Neural cell (in vitro differentiated cells): ENCODE results near the gene FMN2. TPM values are rescaled to one million over a fixed set of nuclear protein-coding genes. Genes with fewer than 3 reads are reported as not detected.

Experiments
- H2AFZ ChIP-seq: fragments of 200-600, 300-800 bp; sonication (generic), shearing (Covaris generic); 2 replicates; pipeline ENCODE4 v1.6.0; 2014; ENCODE audit warnings: low read depth, mild to moderate bottlenecking, antibody characterized with exemption, low read length, moderate library complexity
- H3F3A ChIP-seq: fragments of 200-600 bp; shearing (Covaris generic); 2 replicates; pipeline ENCODE4 v1.6.1; 2016; ENCODE audit warnings: mild to moderate bottlenecking, moderate library complexity, mixed read lengths, antibody characterized with exemption, low read length; ENCODE audit not compliant: insufficient read depth, poor library complexity, severe bottlenecking
- H3K27ac ChIP-seq: fragments of 200-600, 300-800 bp; sonication (generic), shearing (Covaris generic); 2 replicates; pipeline ENCODE4 v1.5.1; 2014; ENCODE audit warnings: mild to moderate bottlenecking, low read length, moderate library complexity
- H3K27me3 ChIP-seq: fragments of 300-800, 200-600 bp; sonication (generic), shearing (Covaris generic); 2 replicates; pipeline ENCODE4 v1.6.0; 2014; ENCODE audit warnings: mild to moderate bottlenecking, low read depth, low read length, moderate library complexity; ENCODE audit not compliant: insufficient read depth
- H3K36me3 ChIP-seq: fragments of 300-800, 200-600 bp; sonication (generic), shearing (Covaris generic); 2 replicates; pipeline ENCODE4 v1.5.1; 2014; ENCODE audit warnings: mild to moderate bottlenecking, antibody characterized with exemption, low read length, moderate library complexity; ENCODE audit not compliant: insufficient read depth
- H3K4me2 ChIP-seq: fragments of 300-800, 200-600 bp; sonication (generic), shearing (Covaris generic); 2 replicates; pipeline ENCODE4 v1.6.0; 2014; ENCODE audit warnings: mild to moderate bottlenecking, low read length
- H3K4me3 ChIP-seq: fragments of 300-800, 200-600 bp; sonication (generic), shearing (Covaris generic); 2 replicates; pipeline ENCODE4 v1.5.1; 2014; ENCODE audit warnings: mild to moderate bottlenecking, low read length, moderate library complexity
- H3K79me2 ChIP-seq: fragments of 200-600 bp; shearing (Covaris generic); replicated peaks from 2 replicates; pipeline ENCODE4 v1.6.0; 2014; ENCODE audit warnings: mild to moderate bottlenecking, low read length, moderate library complexity; ENCODE audit not compliant: insufficient read depth
- H3K9ac ChIP-seq: fragments of 300-800, 200-600 bp; sonication (generic), shearing (Covaris generic); 2 replicates; pipeline ENCODE4 v1.6.1; 2016; ENCODE audit warnings: mild to moderate bottlenecking, low read length, mixed read lengths
- H3K9me2 ChIP-seq: fragments of 200-600 bp; shearing (Covaris generic); 2 replicates; pipeline ENCODE4 v1.6.1; 2016; ENCODE audit warnings: mild to moderate bottlenecking, low read length, mixed read lengths; ENCODE audit not compliant: insufficient read depth
- H3K9me3 ChIP-seq: fragments of 200-600, 300-800 bp; sonication (generic), shearing (Covaris generic); 2 replicates; pipeline ENCODE4 v1.6.1; 2016; ENCODE audit warnings: mild to moderate bottlenecking, mixed run types, low read length, moderate library complexity, mixed read lengths
- H4K20me1 ChIP-seq: fragments of 200-600 bp; shearing (Covaris generic); 2 replicates; pipeline ENCODE4 v1.6.1; 2016; ENCODE audit warnings: mild to moderate bottlenecking, mixed run types; ENCODE audit not compliant: insufficient read depth
- CTCF ChIP-seq: fragments of 450-650 bp; IDR thresholded peaks from 2 replicates; pipeline ENCODE4 v1.5.1; 2014; ENCODE audit warnings: antibody characterized with exemption, mild to moderate bottlenecking, moderate library complexity; ENCODE audit not compliant: poor library complexity, severe bottlenecking
- EP300 ChIP-seq: fragments of 450-650 bp; conservative IDR thresholded peaks from 2 replicates; pipeline ENCODE4 v1.6.1; 2014; ENCODE audit warnings: antibody characterized with exemption, mild to moderate bottlenecking, moderate library complexity; ENCODE audit not compliant: poor library complexity, severe bottlenecking
- EZH2 ChIP-seq: fragments of 200-600, 300-800 bp; shearing (Covaris generic), sonication (generic); IDR thresholded peaks from 2 replicates; pipeline ENCODE4 v1.6.1; 2014; ENCODE audit warnings: antibody characterized with exemption, low read length, borderline replicate concordance, mild to moderate bottlenecking; ENCODE audit not compliant: insufficient read depth, poor library complexity, severe bottlenecking
- MXI1 ChIP-seq: fragments of 450-650 bp; conservative IDR thresholded peaks from 2 replicates; pipeline ENCODE4 v1.6.1; 2014; ENCODE audit warnings: antibody characterized with exemption, mild to moderate bottlenecking; ENCODE audit not compliant: poor library complexity, severe bottlenecking
- POLR2AphosphoS5 ChIP-seq: IDR thresholded peaks from 2 replicates; pipeline ENCODE4 v1.6.1; 2012
- RAD21 ChIP-seq: fragments of 450-650 bp; conservative IDR thresholded peaks from 2 replicates; pipeline ENCODE4 v1.6.1; 2014; ENCODE audit warnings: antibody characterized with exemption, mild to moderate bottlenecking, moderate library complexity
- REST ChIP-seq: IDR thresholded peaks from 2 replicates; pipeline ENCODE4 v1.6.1; 2012; ENCODE audit warnings: borderline replicate concordance
- SMC3 ChIP-seq: fragments of 450-650 bp; conservative IDR thresholded peaks from 2 replicates; pipeline ENCODE4 v1.6.1; 2014; ENCODE audit warnings: antibody characterized with exemption, mild to moderate bottlenecking, moderate library complexity; ENCODE audit not compliant: poor library complexity
- TAF1 ChIP-seq: IDR thresholded peaks from 2 replicates; pipeline ENCODE4 v1.6.1; 2012; ENCODE audit warnings: low read depth
- polyA plus RNA-seq: library from polyadenylated mRNA; depleted of rRNA; stranded (reverse); fragments of >200 nt; gene quantifications from 2 replicates; pipeline ENCODE4 v1.2.3, GENCODE V29; 2014

The FMN2 gene
- polyA plus RNA-seq, 1 donor from 2014 or later, result 23.9 TPM

- H3F3A ChIP-seq, result no peaks in the 10 kb centered on the region
- no peak overlapping the region for H3K4me3 ChIP-seq
- H3K9me3 ChIP-seq, result no peaks in the 10 kb centered on the region
- no peak overlapping the region for H3K9ac ChIP-seq
- no peaks in the 10 kb centered on the region for H3K79me2 ChIP-seq
- no peaks in the 10 kb centered on the region for H3K9me2 ChIP-seq
- H2AFZ ChIP-seq, result no peak overlapping the region
- no peaks in the 10 kb centered on the region for H3K36me3 ChIP-seq
- no peaks in the 10 kb centered on the region for H3K27me3 ChIP-seq
- H3K4me2 ChIP-seq, result no peak overlapping the region
- no peaks in the 10 kb centered on the region for H4K20me1 ChIP-seq
- H3K27ac ChIP-seq, result no peak overlapping the region
- TF ChIP-seq MXI1 (no peak), EZH2 (no peak), RAD21 (no peak), EP300 (no peak), SMC3 (no peak), POLR2AphosphoS5 (no peak), TAF1 (no peak), REST (no peak), CTCF (no peak)
These were observed 22.7 kb upstream of the FMN2 start for GRCh38 chr1:240068961-240069360.

GRCh38 chr1:240070188-240070587 lies 21.5 kb upstream of the FMN2 start:
- H2AFZ ChIP-seq, result no peak overlapping the region
- no peak overlapping the region for H3K4me2 ChIP-seq
- no peaks in the 10 kb centered on the region for H4K20me1 ChIP-seq
- H3K27ac ChIP-seq, result no peak overlapping the region
- H3K4me3 ChIP-seq, result no peak overlapping the region
- H3K36me3 ChIP-seq, result no peaks in the 10 kb centered on the region
- no peak overlapping the region for H3K9ac ChIP-seq
- H3K9me3 ChIP-seq, result no peaks in the 10 kb centered on the region
- no peaks in the 10 kb centered on the region for H3K9me2 ChIP-seq
- H3K27me3 ChIP-seq, result no peaks in the 10 kb centered on the region
- TF ChIP-seq CTCF (no peak), TAF1 (no peak), MXI1 (no peak), SMC3 (no peak), EZH2 (no peak), POLR2AphosphoS5 (no peak), REST (no peak), RAD21 (no peak), EP300 (no peak)
- H3F3A ChIP-seq, result no peaks in the 10 kb centered on the region
- H3K79me2 ChIP-seq, result no peaks in the 10 kb centered on the region
